ENCODE measurements around the gene PLCE1.

DNA sequence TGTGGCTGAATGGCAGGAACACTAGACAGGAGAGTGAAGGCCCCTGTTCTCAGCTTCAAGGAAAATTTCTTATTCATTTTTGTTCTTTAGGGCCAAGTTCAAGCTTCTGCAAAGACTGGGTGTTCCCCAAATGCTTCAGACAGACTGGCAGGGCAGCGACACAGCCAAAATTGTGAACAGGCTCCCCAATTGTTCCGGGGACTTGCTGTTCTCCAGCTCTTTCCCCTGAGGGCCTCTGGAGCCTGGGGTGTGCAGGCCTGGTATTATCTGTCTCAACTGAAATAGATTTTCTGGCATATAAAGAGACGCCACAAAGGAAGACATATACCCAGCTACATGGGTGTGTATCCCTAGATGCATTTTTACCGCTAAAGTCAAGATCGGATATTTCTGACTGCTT is 30.3 kb upstream of the PLCE1 start:
- TF ChIP-seq CTCF (IDR thresholded peaks at IDR 0.05) (no peak), POLR2A (IDR thresholded peaks at IDR 0.05) (no peak)
